CD4-positive, alpha-beta T cell treated with Interleukin-2 at 100 ng/mL for 4 hours (primary cell): ENCODE data around the gene COQ8B.

Experiments
- DNase-seq: peaks from one replicate; pipeline ENCODE4 v3.0.0-alpha.2; 2020; ENCODE audit warnings: low spot score

COQ8B gene

DNA sequence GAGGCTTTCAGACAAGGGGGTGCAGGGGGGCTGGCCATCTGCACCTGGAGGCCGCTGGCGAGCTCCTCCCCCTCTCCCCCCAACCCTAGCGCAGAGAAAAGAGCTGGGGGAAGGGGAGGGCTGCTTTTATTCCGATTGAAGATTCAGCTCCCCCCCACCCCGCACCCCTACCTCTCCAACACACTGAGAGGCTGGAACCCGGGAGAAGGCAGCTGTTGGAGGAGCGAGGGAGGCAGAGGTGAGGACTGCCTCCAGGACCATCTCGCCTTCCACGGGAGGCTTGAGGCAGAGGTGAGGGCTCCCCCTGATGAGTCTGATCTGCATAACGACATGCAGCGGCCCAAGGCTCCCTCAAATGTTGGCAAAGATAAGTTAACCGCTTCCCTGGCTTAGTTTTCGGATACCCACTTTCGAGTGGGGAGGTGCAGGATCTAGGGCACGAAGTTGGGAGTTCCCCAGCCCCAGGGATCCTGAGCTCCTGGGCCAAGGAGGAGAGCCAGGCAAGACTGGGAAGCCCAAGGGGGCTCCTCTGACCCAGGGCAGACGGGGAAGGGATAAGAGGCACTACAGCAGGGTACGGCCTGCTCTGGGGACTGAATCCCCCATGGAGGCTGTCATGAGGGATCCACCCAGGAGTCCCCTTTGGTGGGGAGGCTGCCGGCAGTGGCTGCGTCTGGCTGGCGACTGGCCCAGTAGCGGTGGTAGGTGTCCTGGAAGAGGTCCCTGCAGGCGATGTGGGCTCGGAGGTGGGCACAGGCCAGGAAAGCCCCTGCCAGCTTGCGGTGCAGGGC lies 25.1 kb downstream of the COQ8B start:
- no peak for DNase-seq

DNA sequence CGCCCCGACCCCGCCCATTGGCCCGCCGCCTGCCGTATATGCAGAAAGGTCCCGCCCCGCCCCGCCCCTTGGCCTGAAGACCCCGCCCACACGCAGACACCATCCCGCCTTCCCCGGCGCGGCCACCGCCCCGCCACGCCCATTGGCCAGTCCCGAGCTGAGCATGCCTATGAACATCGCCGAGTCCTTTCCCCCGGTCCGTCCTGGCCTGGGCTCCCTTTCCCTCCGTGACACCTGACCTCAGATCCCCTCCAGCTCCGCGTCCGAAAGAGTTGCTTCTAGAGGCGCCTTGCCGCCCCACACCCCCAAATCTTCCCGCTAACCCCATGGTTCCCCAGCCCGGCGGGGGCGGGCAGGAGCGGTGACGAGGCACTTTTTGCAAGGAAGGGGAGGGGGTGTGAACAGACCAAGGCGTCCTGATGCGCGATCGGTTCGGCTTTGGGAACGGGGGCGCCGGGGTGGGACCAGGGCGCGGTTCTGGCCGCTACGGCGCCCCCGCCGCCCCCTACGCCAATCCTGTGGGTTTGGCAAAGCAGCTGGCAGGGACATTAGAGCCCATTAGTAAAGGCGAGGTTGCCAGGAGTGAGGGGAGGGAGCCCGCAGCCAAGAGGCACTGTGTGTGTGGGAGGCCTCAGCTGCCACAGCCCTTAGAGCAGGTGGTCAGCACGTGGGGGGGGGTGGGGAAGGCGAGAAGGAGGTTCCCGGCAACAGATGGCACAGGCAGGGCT lies 25.8 kb downstream of the COQ8B start:
- DNase-seq = peak; percentile 86

DNA sequence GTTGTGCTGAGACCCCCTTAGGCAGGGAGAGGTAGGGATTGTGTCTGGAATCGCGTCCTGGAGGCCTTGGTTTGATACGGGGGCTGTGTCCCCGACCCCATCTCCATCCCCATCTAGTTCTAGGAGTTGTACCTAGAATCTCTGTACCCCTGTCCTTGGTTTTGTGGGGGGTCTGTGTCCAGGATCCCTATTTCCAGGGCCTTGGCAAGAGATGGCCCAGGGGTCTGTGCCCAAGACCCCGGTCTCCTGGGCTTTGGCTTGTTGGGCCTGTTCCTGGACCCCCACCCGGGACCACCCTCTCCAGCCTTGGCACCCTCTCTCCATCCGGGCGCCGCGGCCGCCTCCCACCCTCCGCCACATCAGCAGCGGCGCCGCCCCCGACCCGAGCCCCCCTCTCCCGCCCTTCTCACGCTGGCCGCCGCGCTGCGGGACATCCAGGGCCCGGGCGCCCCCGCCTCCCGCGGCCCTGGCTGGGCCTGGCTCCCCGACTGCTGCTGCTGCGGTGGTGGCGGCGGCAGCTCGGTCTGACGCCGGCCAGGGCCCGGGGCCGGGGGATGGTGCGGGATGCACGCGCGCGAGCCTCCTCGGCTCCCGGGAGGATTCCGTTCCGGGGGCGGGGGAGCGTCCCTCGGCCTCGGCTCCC lies 26.5 kb downstream of the COQ8B start, which contains the start of gene NUMBL:
TSS of gene NUMBL (minus strand) at position 602 of the 643 bp plus-strand sequence. CDS start at position 434, 168 bp downstream.
- no peak for DNase-seq

DNA sequence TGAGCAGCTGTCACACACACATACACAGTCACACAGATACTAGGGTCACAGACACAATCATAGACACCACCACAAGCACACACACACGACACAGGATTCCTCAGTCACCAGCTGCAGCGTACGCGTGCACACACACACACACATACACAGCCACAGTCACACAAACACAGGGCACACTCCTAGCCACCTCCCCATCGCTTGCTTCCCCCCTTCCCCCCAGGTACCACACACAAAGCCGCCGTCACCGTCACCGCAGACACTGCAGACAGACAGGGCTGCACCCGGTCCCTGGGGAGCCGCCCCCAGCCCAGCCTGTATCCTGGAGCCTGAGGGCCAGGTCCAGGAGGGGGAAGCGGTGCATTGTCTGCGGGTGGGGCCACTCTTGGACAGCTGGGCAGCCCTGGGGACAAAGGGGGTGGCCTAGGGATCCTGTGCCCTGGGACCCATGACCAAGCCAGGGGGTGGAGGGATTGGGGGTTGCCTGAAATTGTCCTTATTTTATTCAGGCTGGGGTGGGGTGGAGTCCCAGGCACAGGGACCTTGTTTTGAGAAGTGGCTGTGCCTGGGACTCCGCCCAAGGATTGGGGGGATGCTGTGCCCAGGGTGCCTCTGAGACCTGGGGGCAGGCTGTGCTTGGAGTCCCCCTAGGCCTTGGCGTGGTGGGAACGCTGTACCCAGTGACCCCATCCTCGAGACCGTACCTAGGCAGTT lies 27.2 kb downstream of the COQ8B start:
- DNase-seq = peak; percentile 23

DNA sequence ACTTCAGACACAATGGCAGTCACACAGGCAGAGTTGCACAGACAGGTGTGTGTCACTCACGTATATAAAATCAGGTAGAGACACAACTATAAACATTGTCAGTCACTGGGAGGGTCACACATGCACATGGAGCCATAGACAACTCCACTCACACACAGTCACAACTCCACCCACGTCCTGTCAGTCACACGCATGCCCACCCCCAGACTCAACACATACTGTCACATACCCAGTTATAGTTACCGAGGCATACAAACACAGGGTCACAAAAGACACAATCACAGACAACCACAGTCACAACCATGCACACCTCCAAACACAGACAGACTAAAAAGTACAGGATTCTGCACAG lies 27.7 kb downstream of the COQ8B start:
- no peak for DNase-seq

DNA sequence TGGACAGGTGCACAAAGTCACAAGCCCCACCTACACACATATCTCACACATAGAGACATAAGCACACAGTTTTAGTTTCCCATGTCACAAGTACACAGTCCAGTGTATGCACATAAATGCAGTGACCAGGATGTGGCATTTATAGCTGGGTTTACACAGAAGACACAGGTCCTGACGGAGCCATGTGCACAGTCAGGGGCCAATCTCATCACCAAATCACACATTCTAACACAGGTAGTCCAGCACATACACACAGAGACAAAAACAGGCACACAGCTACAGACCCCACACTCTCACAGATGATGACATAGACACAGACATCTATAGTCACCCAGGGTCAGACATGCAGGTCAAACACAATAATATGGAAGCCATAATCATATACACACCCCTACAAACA lies 28.4 kb downstream of the COQ8B start:
- DNase-seq = no peak

DNA sequence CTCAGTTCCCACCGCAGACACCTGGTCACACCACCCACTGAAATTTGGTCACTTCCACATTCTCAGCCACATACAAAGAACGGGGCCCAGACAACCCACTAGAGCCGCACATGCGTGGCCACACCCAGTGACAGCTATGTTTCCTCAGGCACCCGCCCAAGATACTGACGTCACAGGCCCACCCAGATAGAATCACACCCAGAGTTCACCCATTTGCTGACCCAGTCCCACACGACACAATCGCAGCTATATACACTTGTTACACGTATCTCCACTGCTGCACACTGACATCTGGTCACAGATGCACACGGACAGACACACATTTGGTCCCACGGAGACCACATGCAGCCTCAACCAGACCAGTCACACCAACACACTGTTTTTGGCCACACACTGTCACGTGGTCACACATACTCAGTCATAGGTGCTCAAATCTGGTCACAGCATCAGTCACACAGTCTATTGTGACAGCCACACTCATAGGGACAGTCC lies 29.1 kb downstream of the COQ8B start:
- DNase-seq = peak; percentile 34

DNA sequence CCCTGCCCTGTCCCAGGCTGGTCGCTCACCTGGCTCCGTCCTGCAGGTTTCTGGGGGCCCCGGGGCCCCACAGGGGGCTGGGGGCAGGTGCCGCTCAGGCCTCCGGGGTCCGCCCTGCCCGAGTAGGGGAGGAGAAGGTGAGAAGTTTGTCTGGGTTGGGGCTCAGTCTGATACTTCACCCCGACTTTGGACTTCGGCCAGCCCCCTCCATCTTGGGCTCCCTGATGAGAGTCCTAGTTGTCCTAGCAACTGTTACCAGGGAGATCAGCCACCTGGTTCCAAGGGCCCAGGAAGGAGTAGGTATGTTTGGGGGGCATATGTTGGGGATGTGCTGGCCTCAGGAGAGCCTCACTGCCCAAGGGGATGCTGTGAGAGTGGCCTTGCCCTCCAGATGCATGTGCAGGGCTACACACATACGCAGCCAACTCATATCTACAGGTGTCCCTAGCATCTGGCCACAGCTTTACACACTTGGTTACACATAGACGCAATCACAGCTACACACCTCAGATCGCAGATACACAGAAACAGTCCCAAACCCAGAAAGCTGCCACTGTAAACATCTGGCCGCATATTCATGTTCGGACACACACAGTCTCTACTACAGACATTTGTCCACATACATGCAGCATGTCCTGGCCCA lies 29.7 kb downstream of the COQ8B start:
- no peak for DNase-seq

DNA sequence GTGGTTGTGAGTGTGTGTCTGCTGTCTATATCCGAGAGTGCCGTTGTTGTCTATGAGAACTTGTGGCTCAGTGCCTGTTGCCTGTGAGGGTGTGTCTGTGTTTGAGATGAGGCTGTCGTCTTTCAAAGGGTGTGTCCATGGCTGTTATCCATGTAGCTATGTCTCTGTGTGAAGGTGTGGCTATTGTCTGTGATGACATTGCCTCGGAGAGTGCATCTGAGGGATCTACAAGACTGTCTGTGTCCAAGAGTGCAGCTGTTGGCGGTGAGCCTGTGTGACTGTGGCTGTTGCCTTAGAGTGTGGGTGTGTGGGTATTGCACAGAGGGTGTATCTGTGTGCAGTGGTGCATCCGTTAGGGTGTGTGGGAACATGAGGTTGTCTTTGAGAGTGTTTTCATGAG lies 31.1 kb downstream of the COQ8B start:
- DNase-seq = no peak

DNA sequence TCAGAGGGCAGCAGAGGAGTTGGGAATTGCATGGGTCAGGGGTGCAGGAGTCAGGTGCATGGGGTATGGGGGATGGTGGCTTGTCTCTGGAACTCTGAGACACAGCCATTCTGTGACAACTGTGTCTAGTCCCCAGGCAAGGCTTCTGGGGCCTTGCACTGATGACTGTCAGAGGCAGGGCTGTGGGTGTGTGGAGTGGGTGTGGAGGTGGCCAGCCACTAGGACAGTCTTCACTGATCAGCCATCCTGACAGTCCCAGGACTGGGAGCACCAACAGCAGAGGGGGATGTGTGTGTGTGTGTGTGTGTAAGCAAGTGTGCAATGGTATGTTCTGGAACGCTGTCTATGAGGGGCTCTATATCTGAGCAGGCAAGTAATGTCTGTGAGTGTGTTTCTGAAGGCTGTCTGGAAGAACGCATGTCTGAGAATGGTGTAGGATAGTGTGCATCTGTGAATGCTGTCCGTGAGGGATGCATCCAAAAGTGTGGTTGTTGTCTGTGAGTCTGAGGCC lies 31.6 kb downstream of the COQ8B start:
- DNase-seq = no peak

DNA sequence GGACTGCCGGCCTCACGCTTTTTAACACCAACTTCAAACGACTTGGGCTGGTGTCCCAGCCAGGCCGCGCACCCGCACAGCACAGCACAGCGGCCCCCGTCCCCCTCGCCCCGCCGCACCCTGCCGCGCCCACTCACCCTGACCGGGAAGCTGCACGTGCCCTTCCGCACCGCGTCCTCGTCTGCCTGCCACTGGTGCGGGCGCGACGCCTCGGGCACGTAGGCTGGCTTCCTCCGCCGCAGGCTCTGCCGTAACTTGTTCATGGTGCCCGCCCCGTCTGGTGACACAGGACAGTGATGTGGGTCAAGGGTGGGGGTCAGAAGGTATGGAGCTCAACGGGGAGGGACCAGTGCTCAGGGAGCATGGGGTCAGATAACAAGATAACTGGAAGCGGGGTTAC lies 32.4 kb downstream of the COQ8B start:
- no peak for DNase-seq

DNA sequence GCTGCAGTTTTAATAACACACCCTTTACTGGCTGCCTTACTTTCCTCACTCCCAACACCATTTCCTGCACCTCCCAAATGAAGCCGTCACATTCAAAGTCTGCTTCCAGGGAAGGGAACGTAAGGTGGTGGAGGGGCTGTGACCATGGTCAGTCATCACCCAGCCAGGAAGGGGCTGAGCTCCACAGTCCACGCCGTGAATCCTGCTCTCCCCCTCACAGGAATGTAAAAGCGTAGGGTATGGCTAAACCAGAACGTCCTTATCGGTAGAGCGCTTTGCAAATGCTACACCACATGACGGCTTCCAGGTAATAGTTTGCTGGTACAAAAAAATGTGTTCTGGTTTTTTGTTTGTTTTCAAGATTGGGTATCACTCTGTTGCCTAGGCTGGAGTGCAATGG lies 33.2 kb downstream of the COQ8B start:
- no peak for DNase-seq

DNA sequence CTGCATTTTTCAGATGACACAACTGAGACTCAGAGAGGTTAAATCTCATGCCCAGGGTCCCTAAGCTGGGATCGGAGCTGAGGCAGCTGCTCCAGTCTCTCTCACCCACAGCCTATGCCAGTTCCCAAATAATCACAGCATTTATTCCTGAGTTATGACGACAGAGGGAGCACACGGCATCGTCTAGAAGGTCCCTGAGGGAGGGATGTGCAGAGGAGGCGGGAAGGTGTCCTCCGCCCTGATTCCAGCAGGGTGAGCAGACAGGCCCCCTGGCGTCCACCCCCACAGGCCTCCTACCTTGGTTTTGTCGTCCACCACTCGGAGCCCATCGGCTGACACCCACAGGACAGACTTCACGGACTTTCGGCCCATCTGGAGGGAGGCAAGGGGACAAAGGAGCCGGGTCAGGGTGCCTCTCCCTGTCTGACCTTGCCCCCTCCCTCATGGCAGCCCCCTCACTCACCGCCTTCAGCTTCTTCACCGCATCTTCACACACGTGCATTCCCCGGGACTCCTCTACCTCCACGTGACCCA lies 34.2 kb downstream of the COQ8B start:
- no peak for DNase-seq

DNA sequence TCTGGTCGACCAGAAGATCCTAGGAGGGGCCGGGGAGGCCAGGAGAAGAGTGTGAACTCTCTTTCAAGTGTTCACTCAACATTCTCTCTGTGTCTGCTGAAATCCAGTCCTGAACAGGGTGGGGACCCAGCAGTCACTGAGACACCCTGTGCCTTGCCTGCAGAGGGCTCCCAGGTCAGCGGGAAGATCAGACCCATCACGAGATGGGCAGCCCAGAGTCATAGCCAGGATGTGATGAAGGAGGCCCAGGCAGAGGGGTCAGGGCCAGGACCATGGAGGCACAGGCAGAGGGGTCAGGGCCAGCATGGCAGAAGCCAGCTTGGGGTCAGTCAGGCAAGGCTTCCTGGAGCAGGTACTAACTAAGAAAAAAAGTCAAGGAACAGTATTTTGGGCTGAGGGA lies 35.6 kb downstream of the COQ8B start:
- no peak for DNase-seq

DNA sequence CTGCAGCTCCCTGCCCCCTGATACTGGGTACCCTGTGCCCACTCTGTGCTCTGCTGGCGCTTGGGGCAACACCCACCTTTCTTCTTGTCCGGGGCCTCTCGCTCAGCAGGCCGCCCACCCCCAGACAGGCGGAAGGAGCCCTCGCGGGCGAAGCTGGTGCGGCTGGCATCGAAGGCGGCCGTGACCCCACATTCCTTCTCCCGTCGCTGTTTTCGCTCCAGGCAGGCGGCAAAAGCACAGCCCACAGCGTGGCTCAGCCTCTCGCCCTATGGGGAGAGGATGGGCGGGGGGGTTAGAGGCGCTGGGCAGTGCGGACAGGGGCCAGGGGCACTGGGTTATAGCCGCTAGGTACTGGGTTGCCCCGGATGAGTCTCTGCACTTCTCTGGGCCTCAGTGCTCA lies 39.5 kb downstream of the COQ8B start:
- DNase-seq = no peak

DNA sequence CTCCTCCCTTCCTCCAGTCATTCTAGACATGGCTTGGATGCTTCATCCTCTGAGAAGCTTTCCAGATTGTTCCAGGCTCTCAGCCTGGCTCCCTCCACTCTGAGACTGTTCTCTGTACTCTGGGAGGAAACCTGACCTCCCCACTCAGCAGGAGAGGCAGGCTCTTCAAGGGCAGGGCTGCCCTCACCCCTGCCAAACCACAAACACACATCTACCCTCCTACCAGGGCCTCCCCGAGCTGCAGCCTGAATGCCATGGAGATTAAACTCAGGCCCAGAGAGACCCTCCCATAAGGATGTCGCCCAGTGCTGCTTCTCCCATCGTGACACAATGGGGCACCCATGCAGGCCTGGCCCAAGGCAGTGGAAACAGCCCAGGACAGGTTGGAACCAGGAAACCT lies 42.4 kb downstream of the COQ8B start:
- no peak for DNase-seq

DNA sequence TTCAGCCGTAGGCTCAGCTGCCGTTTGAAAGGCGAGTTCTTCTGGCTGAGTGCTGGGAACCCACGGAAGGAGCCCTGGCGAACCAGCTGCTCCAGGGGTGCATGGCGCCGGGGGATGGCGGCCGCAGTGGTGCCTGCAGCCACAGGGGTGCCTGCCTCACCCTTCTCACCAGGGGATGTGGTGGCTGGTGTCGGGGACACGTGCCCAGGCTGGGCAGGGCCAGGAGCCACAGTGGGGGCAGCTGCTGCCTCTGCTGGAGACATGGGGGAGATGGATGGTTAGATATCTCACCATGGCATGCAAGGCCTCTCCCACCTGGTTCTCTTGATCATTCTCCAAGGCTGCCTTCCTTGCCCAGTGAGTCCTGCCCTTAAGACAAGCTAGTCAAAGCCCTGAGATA lies 43.3 kb downstream of the COQ8B start:
- DNase-seq = peak; percentile 15

DNA sequence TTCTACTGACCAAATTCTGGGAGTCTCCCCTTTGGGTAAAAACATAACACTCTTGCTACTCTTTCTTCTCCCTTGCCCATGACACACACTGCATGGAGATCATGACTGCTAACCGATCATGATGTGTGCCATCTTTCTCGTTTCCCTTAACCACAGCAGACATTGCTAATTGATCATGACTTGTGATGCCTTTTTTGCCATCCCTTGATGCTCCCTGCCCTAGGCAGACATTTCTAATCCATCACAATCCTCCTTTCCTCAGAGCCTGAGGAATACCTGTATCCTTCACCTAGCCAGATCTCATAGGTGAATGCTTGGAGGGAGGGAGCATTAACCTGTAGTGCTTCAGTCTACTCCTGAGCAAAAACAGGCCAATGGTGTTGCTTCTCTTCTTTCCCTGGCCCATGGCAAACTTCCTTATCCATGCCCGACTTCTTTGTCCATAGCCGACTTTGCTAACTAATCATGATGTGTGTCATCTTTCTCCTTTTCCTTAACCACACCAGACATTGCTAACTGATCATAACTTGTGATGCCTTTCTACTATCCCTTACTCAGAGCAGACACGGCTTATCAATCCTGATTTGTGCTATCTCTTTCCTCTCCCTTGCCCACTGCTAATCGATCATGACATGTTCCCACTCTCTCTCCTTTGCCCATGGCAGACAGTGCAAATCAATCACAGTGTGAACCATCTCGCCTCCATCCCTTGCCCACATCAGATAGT lies 44.0 kb downstream of the COQ8B start:
- DNase-seq = no peak

DNA sequence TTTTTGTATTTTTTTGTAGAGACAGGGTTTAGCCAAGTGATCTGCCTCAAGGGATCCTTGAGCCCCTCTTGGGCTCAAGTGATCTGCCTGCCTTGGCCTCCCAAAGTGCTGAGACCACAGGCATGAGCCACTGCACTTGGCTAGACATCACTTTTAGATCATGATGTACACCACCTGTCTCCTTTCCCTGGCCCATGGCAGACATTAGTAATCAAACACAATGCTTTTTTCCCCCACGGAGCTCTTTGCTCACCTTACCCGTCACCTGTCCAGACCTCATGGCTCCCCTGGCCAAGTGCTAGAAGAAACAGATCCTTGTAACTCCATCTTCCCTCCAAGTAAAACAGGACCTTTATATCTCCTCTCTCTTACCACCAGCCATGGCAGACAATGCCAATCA lies 44.6 kb downstream of the COQ8B start:
- DNase-seq = no peak

DNA sequence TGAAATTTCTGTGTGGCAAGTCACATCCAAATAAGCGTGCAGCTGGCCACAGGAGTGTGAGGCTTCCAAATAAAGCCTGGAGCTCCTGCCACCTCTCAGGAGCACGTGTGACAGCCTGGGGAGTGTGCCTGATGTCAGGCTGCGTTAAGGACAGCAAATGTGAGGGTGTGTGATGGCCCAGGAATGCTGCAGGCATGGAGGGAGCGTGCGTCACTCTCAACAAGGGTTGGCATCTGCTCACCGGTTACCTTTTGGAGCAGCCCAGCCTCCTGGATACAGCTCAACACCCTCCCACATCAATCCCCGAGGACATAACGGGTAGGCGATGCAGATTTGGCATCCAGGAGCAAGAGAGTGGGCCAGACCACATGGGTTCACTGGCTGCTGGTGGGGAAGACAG lies 45.3 kb downstream of the COQ8B start:
- no peak for DNase-seq
